ENCODE measurements around the gene ACAP2. TPM values are rescaled to one million over a fixed set of nuclear protein-coding genes. Genes with fewer than 3 reads are reported as not detected.
"Not testable (repeated sequence)": the region's sequence is repeated elsewhere in the genome, so short reads cannot be mapped to it uniquely, and the experiment has no call there.

Gene ACAP2
- total RNA-seq, 4 donors from 2014 or later = 38.3 to 66.0 (median 49.2) TPM

- WGBS, 2 donors (ENCODE audit: low coverage in 1 of 2) = 67 to 72% methylated on average over 2 to 3 of the region's 3 CpGs
- Histone ChIP-seq H3K27ac (no peak overlapping the region), H3K27me3 (no peaks in the 10 kb centered on the region), H3K9me3 (no peaks in the 10 kb centered on the region), H3K36me3 (peaks cover 0 to 69% of the 10 kb centered on the region in 2 donors), H3K4me3 (no peak overlapping the region), H3K4me1 (no peaks in the 10 kb centered on the region)
- TF ChIP-seq EP300 (IDR thresholded peaks at IDR 0.05) (no peak), POLR2AphosphoS5 (IDR thresholded peaks at IDR 0.05) (no peak), POLR2A (IDR thresholded peaks at IDR 0.05) (no peak), CTCF (IDR thresholded peaks at IDR 0.05) (no peak)
- ATAC-seq = no peak
Measured at GRCh38 chr3:195302431-195302830, 140.4 kb downstream of the ACAP2 start.

GRCh38 chr3:195297446-195297845 lies 145.4 kb downstream of the ACAP2 start:
- TF ChIP-seq POLR2AphosphoS5 (IDR thresholded peaks at IDR 0.05) (no peak), EP300 (IDR thresholded peaks at IDR 0.05) (no peak), CTCF (IDR thresholded peaks at IDR 0.05) (no peak), POLR2A (IDR thresholded peaks at IDR 0.05) (no peak)
- no peaks in the 10 kb centered on the region for H3K9me3 ChIP-seq
- peaks cover 0 to 70% of the 10 kb centered on the region in 2 donors for H3K36me3 ChIP-seq
- no peak for ATAC-seq
- H3K4me3 ChIP-seq = no peak overlapping the region
- H3K4me1 ChIP-seq = no peaks in the 10 kb centered on the region
- H3K27ac ChIP-seq = no peak overlapping the region
- H3K27me3 ChIP-seq = no peaks in the 10 kb centered on the region

GRCh38 chr3:195296662-195297061 lies 146.2 kb downstream of the ACAP2 start:
- Histone ChIP-seq H3K4me1 (no peaks in the 10 kb centered on the region), H3K4me3 (no peak overlapping the region), H3K36me3 (peaks cover 0 to 74% of the 10 kb centered on the region in 2 donors), H3K9me3 (no peaks in the 10 kb centered on the region), H3K27me3 (no peaks in the 10 kb centered on the region), H3K27ac (no peak overlapping the region)
- WGBS, 2 donors (ENCODE audit: low coverage in 1 of 2) = 89 to 94% methylated on average over 1 of the region's 1 CpG
- ATAC-seq = no peak
- TF ChIP-seq POLR2A (IDR thresholded peaks at IDR 0.05) (no peak), POLR2AphosphoS5 (IDR thresholded peaks at IDR 0.05) (no peak), CTCF (IDR thresholded peaks at IDR 0.05) (no peak), EP300 (IDR thresholded peaks at IDR 0.05) (no peak)

GRCh38 chr3:195291121-195291520 lies 151.7 kb downstream of the ACAP2 start:
- ATAC-seq = no peak
- Histone ChIP-seq H3K27me3 (no peaks in the 10 kb centered on the region), H3K9me3 (no peaks in the 10 kb centered on the region), H3K4me1 (no peaks in the 10 kb centered on the region), H3K27ac (no peak overlapping the region), H3K36me3 (peaks cover 0 to 89% of the 10 kb centered on the region in 2 donors), H3K4me3 (no peak overlapping the region)
- 79% methylated on average over 1 of the region's 1 CpG; no CpG with 5 or more reads in 1 of the 2 donors for WGBS, 2 donors (ENCODE audit: low coverage in 1 of 2)
- TF ChIP-seq CTCF (IDR thresholded peaks at IDR 0.05) (no peak), EP300 (IDR thresholded peaks at IDR 0.05) (no peak), POLR2A (IDR thresholded peaks at IDR 0.05) (no peak), POLR2AphosphoS5 (IDR thresholded peaks at IDR 0.05) (no peak)

- H3K27me3 ChIP-seq, ATAC-seq, H3K9me3 ChIP-seq, H3K4me3 ChIP-seq, H3K4me1 ChIP-seq, H3K27ac ChIP-seq: not testable (repeated sequence)
- WGBS, 2 donors (ENCODE audit: low coverage in 1 of 2) = 90 to 93% methylated on average over 5 of the region's 5 CpGs
- H3K36me3 ChIP-seq = peaks cover 0 to 93% of the 10 kb centered on the region in 2 donors
Measured at GRCh38 chr3:195290643-195291042, 152.2 kb downstream of the ACAP2 start.

Data from gastroesophageal sphincter (tissue), 4 donors.